ENCODE results near the gene UBE2B. TPM values are rescaled to one million over a fixed set of nuclear protein-coding genes. Genes with fewer than 3 reads are reported as not detected.

The UBE2B gene
- total and polyA plus RNA-seq, 10 of the 15 experiments (the other 5 are each of a cell fraction or from before 2014, with no cell fraction given): 10.8 to 179 (median 61.3) TPM

DNA sequence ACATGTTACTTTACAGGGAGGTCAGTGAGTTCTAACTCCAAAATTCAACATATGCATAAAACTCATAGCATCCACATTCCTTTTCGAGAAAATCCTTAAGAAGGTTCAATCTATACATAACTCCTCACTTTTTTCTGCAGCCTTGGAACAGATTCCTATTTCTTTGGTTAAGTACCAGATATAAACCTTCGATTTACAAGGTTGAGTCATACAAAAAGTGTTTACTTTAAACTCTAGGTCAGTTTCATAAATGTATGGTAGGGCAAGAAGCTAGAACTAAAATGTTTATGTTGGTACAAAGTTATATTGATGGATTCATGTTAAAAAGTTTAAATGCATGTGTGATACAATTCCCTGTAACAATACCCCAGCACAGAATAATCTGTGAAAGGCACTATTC, 20.9 kb downstream of the UBE2B start (continued):
- TF ChIP-seq ATF3 (IDR thresholded peaks at IDR 0.05; ENCODE audit: borderline replicate concordance, extremely low read depth, low read depth, low read length) (no peak), CEBPZ (IDR thresholded peaks at IDR 0.05; ENCODE audit: low read depth, low read length) (no peak), USF2 (IDR thresholded peaks at IDR 0.05; ENCODE audit: borderline replicate concordance, low read depth, low read length) (no peak), BCL11A (IDR thresholded peaks at IDR 0.05; ENCODE audit: low read depth, low read length) (no peak), SIN3A (IDR thresholded peaks at IDR 0.05; ENCODE audit: low read depth, low read length) (no peak), CBFB (IDR thresholded peaks at IDR 0.05; ENCODE audit: low read depth) (no peak), SMARCA5 (IDR thresholded peaks at IDR 0.05) (no peak), POLR2AphosphoS2 (IDR thresholded peaks at IDR 0.05; ENCODE audit: low read depth, low read length) (no peak)

DNA sequence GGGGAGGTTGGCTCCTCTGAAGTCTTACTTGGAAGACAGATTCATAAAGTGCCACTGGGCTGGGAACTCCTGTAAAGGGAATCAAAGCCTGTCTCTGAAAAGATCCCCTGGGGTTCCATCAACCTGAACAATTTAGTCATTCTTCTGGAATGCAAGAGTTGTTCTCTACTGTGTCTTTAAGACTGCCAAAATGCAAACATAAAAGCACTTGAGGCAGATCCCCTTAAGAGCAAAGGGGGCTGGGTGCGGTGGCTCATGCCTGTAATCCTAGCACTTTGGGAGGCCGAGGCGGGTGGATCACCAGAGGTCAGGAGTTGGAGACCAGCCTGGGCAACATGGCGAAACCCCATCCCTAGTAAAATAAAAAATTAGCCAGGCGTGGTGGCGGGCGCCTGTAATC, 23.6 kb downstream of the UBE2B start:
- SMC1A ChIA-PET (ENCODE audit: uncharacterized antibody, unreplicated experiment): interaction anchor here (0.6 to 3.8 kb wide), 3 partner anchors 14 to 34 kb away, joined by 3 to 11 read pairs (median 4); partner anchors contain the start of gene CDKN2AIPNL
- Histone ChIP-seq H3K27ac (ENCODE audit: control insufficient read depth, insufficient read depth) (no peak overlapping the region), H4K20me1 (ENCODE audit: control insufficient read depth, insufficient read depth) (no peaks in the 10 kb centered on the region), H3K79me2 (ENCODE audit: control insufficient read depth, insufficient read depth, low read length) (no peaks in the 10 kb centered on the region), H3K9ac (ENCODE audit: control insufficient read depth, insufficient read depth, low read length) (no peak overlapping the region), H3K36me3 (ENCODE audit: control insufficient read depth in 2 of 2, insufficient read depth in 2 of 2, low read length in 1 of 2) (peaks cover 2 to 15% of the 10 kb centered on the region in 2 experiments; a peak in 2 of 4 replicates), H3K9me3 (replicated peaks; ENCODE audit: control insufficient read depth, insufficient read depth, low read length) (no peaks in the 10 kb centered on the region), H3K4me1 (ENCODE audit: control insufficient read depth, insufficient read depth, low read length) (no peaks in the 10 kb centered on the region), H2AFZ (ENCODE audit: control insufficient read depth, low read depth, low read length) (no peak overlapping the region), H3K27me3 (replicated peaks in 1 of 2; ENCODE audit: control insufficient read depth in 2 of 2, insufficient read depth in 2 of 2, low read length in 1 of 2) (no peaks in the 10 kb centered on the region), H3K4me3 (no peak overlapping the region), H3K4me2 (ENCODE audit: control insufficient read depth, insufficient read depth) (no peak overlapping the region)
- RAD21 ChIA-PET (ENCODE audit: unreplicated experiment): no interaction called here
- 97% methylated on average over 7 of the region's 7 CpGs for WGBS (ENCODE audit: insufficient coverage, insufficient replicate concordance, low lambda C conversion rate, missing lambda C conversion rate)
- ATAC-seq: no peak
- FAIRE-seq: no peak
- CTCF ChIA-PET: no interaction called here
- POLR2A ChIA-PET: interaction anchor here (0.5 kb wide), 1 partner anchor 31 kb away, joined by 3 read pairs; no protein-coding TSS in a partner anchor
- DNase-seq (ENCODE audit: low read depth, low spot score): no peak
- in situ Hi-C loops (cut with MboI) (no loop called here), intact Hi-C loops (cut with micrococcal nuclease; ENCODE audit: unreplicated experiment) (no loop called here)
- no peak for TF ChIP-seq HDAC2 (IDR thresholded peaks at IDR 0.05)
- no TSS peak for BruUV-seq (replicated peaks)

Measured in GM12878 (cell line).